HG03095 (cell line): Measurements from ENCODE around the gene TMEM215.

Experiments
- ATAC-seq: cut with Tn5 transposase; IDR thresholded peaks from one replicate; pipeline ENCODE4 v1.9.1; 2021; ENCODE audit warnings: moderate library complexity; ENCODE audit not compliant: unreplicated experiment

The TMEM215 gene

GRCh38 chr9:32832346-32832745 is 49.0 kb downstream of the TMEM215 start:
- ATAC-seq: no peak
